Activated T-cell treated with anti-CD3 and anti-CD28 coated beads, Interleukin-2, amount 50 U/mL, for 4 hours (primary cell): ENCODE data around the gene PXDC1. TPM values are rescaled to one million over a fixed set of nuclear protein-coding genes. Genes with fewer than 3 reads are reported as not detected.
"Not testable (repeated sequence)": the region's sequence is repeated elsewhere in the genome, so short reads cannot be mapped to it uniquely, and the experiment has no call there.

Experiments
- ATAC-seq, 2 donors: fragments of 200-7000 bp; cut with Tn5 transposase; one replicate each; pipeline ENCODE4 v1.10.0; 2021
- DNase-seq: peaks from one replicate; pipeline ENCODE4 v3.0.0-alpha.2; 2020
- H3K27me3 Mint-ChIP-seq: one replicate; pipeline ENCODE4 v1.8.0; 2021; ENCODE audit warnings: low read depth, mixed read lengths
- H3K36me3 Mint-ChIP-seq: one replicate; pipeline ENCODE4 v1.8.0; 2022; ENCODE audit warnings: mixed read lengths; ENCODE audit not compliant: insufficient read depth
- H3K4me1 Mint-ChIP-seq: one replicate; pipeline ENCODE4 v1.8.0; 2021; ENCODE audit warnings: low read depth, mixed read lengths
- H3K4me3 Mint-ChIP-seq: one replicate; pipeline ENCODE4 v1.8.0; 2021; ENCODE audit warnings: mild to moderate bottlenecking, moderate library complexity, mixed read lengths
- H3K9me3 Mint-ChIP-seq: one replicate; pipeline ENCODE4 v1.8.0; 2021; ENCODE audit warnings: mixed read lengths
- total RNA-seq, 3 donors: library from RNA; stranded (reverse); gene quantifications; one replicate each; pipeline ENCODE4 v1.2.1, GENCODE V29; 2021

PXDC1 gene
- total RNA-seq, 3 donors from 2014 or later = 1.6 to 4.7 (median 2.2) TPM

GRCh38 chr6:3758842-3759144, 7.3 kb upstream of the PXDC1 start:
- H3K4me3 Mint-ChIP-seq = no peak overlapping the region
- H3K4me1 Mint-ChIP-seq = no peaks in the 10 kb centered on the region
- H3K27me3 Mint-ChIP-seq = peaks cover 13% of the 10 kb centered on the region
- DNase-seq = no peak
- no peak for ATAC-seq
- no peaks in the 10 kb centered on the region for H3K9me3 Mint-ChIP-seq
- H3K36me3 Mint-ChIP-seq = no peaks in the 10 kb centered on the region

DNA sequence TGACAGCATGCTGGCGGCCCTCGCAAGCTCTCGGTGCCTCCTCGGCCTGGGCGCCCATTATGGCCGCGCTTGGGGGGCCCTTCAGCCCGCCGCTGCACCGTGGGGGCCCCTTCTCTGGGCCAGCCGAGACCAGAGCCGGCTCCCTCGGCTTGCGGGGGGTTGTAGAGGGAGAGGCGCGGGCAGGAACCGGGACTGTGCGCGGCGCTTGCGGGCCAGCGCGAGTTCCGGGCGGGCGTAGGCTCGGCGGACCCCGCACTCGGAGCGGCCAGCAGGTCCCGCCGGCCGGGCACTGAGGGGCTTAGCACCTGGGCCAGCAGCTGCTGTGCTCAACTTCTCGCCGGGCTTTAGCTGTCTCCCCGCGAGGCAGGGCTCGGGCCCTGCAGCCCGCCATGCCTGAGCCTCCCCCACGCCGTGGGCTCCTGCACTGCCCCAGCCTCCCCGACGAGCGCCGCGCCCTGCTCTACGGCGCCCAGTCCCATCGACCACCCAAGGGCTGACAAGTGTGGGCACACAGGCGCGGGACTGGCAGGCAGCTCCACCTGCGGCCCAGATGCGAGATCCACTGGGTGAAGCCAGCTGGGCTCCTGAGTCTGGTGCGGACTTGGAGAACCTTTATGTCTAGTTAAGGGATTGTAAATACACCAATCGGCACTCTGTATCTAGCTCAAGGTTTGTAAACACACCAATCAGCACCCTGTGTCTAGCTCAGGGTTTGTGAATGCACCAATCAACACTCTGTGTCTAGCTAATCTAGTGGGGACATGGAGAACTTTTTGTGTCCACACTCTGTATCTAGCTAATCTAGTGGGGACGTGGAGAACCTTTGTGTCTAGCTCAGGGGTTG, 6.7 kb upstream of the PXDC1 start:
- not testable (repeated sequence) for H3K4me1 Mint-ChIP-seq

DNA sequence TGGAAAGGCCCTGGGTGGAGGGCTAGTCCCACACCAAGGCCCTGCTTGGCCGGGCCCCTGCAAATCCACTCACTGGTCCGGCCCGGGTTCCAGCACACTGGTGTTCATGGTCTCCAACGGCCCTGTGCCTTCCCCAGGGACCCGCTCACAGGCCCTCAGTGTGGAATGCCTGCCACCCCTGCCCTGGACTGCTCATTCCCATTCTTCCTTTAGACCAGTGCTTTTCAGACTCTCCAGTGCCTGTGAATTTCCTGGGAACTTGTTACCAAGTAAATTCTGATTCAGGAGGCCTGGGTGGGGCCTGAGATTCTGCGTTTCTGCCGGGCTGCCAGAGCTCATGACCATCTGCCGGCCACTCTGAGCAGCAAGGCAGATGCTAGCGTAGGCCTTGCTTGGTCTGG, 5.7 kb upstream of the PXDC1 start:
- Mint-ChIP-seq H3K27me3 (peaks cover 28% of the 10 kb centered on the region), H3K9me3 (no peaks in the 10 kb centered on the region), H3K4me3 (no peak overlapping the region), H3K4me1 (peaks cover 4% of the 10 kb centered on the region), H3K36me3 (no peaks in the 10 kb centered on the region)
- ATAC-seq (no peak), DNase-seq (no peak)

More for the DNA sequence above, 6.7 kb upstream of the PXDC1 start:
- H3K36me3 Mint-ChIP-seq, H3K4me3 Mint-ChIP-seq, DNase-seq, ATAC-seq, H3K9me3 Mint-ChIP-seq: not testable (repeated sequence)
- H3K27me3 Mint-ChIP-seq = peaks cover 19% of the 10 kb centered on the region

- Mint-ChIP-seq H3K9me3 (no peaks in the 10 kb centered on the region), H3K4me3 (no peak overlapping the region), H3K27me3 (peaks cover 28% of the 10 kb centered on the region), H3K4me1 (peaks cover 4% of the 10 kb centered on the region), H3K36me3 (no peaks in the 10 kb centered on the region)
- no peak for ATAC-seq
- no peak for DNase-seq
Observed at GRCh38 chr6:3756546-3756945, 5.0 kb upstream of the PXDC1 start.

DNA sequence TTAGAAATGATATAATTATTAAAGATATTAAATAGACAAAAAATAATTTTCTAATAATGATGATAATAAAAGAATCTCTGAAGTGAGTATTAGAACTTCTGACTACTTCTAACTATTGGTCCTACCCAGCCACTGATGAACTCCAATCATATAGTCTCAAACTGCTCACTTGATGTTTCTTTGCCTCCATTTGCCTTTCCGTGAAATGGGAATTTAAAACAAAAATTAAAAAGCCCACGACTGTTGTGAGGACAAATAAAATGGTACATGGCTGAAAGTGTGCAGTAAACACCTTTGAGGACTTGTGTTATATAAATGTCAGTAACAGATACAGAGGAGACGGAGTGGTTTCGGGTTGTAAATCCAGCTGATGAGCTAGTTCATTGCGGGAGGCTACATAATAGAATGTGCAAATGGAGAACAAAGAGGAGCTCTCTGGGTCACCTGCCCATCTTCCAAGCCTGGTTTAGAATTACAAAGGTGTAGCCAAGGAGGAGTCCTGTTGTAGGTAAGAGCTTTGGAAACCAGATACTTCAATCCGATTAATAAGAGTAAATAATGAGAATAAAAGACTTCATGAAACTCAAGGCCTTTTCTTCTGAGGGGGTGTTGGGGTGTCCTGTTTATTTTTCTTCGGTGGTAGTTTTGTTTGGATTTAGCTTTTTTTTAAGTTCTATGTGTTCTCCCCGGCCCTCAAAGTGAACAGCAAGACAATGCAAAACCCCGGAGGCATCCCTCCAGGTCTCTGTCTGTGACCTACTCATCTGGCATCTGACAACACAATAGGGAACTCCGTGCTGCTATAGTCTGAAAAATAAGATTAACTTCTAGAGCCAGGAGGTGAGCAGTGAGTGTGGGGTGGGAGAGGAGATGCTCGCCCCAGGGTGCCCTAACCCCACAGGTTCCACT, 4.4 kb upstream of the PXDC1 start:
- Mint-ChIP-seq H3K27me3 (peaks cover 28% of the 10 kb centered on the region), H3K9me3 (no peaks in the 10 kb centered on the region), H3K4me1 (peaks cover 4% of the 10 kb centered on the region), H3K4me3 (no peak overlapping the region), H3K36me3 (no peaks in the 10 kb centered on the region)
- no peak for DNase-seq
- no peak for ATAC-seq

- DNase-seq = no peak
- no peak overlapping the region for H3K4me3 Mint-ChIP-seq
Observed at GRCh38 chr6:3754776-3755175, 3.3 kb upstream of the PXDC1 start.

GRCh38 chr6:3754032-3754725, 2.7 kb upstream of the PXDC1 start:
- peaks cover 41% of the 10 kb centered on the region for H3K27me3 Mint-ChIP-seq
- not testable (repeated sequence) for H3K9me3 Mint-ChIP-seq, ATAC-seq, DNase-seq, H3K4me1 Mint-ChIP-seq, H3K36me3 Mint-ChIP-seq, H3K4me3 Mint-ChIP-seq

More at GRCh38 chr6:3754776-3755175, 3.3 kb upstream of the PXDC1 start:
- H3K4me1 Mint-ChIP-seq = peaks cover 4% of the 10 kb centered on the region
- peaks cover 35% of the 10 kb centered on the region for H3K27me3 Mint-ChIP-seq
- no peak for ATAC-seq
- H3K36me3 Mint-ChIP-seq = no peaks in the 10 kb centered on the region
- no peaks in the 10 kb centered on the region for H3K9me3 Mint-ChIP-seq

DNA sequence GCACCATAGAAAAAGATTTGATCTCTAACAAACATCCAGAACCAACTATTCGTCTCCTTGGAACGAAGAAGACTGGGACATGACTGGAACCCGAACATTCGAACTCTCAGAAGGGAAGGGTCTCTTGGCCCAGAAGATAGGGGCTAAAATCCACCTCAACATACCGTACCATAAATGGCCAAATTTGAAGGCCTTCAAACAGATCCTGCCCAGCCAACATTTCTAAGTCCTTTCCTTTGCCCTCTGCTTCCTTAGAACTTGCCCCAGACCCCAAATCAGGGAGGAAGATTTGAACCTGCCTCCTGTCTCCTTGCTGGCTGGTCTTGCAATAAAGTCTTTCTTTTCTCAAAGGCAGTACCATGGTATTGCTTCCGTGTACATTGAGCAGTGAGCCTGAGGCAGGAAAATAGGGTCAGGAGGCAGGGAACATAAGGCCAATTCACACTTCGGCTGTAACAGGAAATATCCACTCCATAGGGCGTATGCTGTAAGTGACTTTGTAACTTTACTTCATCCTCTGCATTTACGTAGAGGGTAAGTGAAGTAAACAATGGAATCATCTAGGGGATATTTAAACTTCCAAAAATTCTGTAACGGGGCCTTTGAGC, 1.8 kb upstream of the PXDC1 start:
- DNase-seq (no peak), ATAC-seq (no peak)
- Mint-ChIP-seq H3K9me3 (no peaks in the 10 kb centered on the region), H3K36me3 (no peaks in the 10 kb centered on the region), H3K4me3 (peak overlapping the region; percentile 50), H3K27me3 (peaks cover 48% of the 10 kb centered on the region), H3K4me1 (peaks cover 4% of the 10 kb centered on the region)

DNA sequence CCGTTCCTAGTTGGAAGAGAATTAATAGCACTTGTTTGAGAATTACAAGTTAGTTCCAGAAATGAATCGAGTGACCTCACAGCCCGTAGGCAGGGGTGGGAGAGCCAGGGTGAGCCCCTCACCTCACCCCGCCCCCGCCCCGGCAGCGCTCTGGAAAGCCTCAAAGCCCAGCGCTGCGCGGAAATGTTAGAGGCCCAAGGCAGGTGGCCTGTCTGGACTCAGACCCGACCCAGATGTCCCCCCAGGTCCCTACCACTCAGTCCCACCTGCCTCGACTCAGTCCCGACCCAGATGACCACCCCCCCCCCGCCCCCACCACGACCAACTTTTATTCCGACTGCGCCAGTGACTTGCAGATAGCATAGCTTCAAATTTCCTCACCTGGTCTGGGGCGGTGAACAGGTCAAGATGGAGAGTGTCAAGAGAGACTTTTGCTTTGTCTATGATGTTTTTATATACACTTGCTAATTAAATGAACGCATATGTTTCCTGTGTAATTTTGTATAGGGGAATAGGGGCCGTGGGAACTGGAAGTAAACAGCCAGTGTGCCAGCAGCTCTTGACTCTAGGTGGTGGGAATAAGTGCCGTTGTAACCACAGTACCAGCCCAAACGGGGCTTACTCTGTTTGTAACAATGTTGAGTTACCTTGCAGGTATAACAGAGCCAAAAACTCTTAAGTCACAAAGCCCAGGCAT, 1.2 kb upstream of the PXDC1 start:
- peak overlapping the region; percentile 59 for H3K4me3 Mint-ChIP-seq
- DNase-seq (no peak), ATAC-seq (no peak)
- no peaks in the 10 kb centered on the region for H3K36me3 Mint-ChIP-seq
- H3K9me3 Mint-ChIP-seq = no peaks in the 10 kb centered on the region
- peaks cover 5% of the 10 kb centered on the region for H3K4me1 Mint-ChIP-seq
- peaks cover 50% of the 10 kb centered on the region for H3K27me3 Mint-ChIP-seq

GRCh38 chr6:3751730-3752530, 417 bp upstream of the PXDC1 start:
- peak; percentile 85 to 86 for ATAC-seq
- Mint-ChIP-seq H3K36me3 (no peaks in the 10 kb centered on the region), H3K9me3 (no peaks in the 10 kb centered on the region), H3K27me3 (peaks cover 50% of the 10 kb centered on the region), H3K4me3 (peak overlapping the region; percentile 59), H3K4me1 (peaks cover 5% of the 10 kb centered on the region)
- DNase-seq = peak; percentile 59

- Mint-ChIP-seq H3K27me3 (peaks cover 47% of the 10 kb centered on the region), H3K9me3 (no peaks in the 10 kb centered on the region), H3K4me1 (peaks cover 5% of the 10 kb centered on the region), H3K4me3 (peak overlapping the region; percentile 54), H3K36me3 (no peaks in the 10 kb centered on the region)
- ATAC-seq = no peak
- DNase-seq = no peak
Observed at GRCh38 chr6:3750317-3751076, 1.0 kb downstream of the PXDC1 start.

DNA sequence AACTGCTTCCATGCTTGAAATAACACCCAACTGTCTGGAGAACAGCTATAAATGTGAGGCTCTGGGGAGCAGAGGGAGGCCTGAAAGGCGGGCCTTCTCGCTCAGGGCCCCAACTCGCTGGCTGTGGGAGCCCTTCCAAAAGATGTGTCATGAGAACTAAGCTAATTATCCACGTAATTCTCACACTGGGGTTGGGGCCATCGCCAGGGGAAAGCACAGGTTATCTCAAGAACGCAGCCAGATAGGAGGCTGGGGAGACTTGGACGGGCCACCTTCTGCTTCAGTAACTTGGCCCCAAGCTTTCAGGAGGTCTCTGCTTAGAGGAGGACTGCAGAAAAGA, 1.6 kb downstream of the PXDC1 start:
- Mint-ChIP-seq H3K9me3 (no peaks in the 10 kb centered on the region), H3K4me1 (peaks cover 5% of the 10 kb centered on the region), H3K36me3 (no peaks in the 10 kb centered on the region), H3K4me3 (peak overlapping the region; percentile 54), H3K27me3 (peaks cover 47% of the 10 kb centered on the region)
- ATAC-seq (no peak), DNase-seq (no peak)
